K562 (cell line): ENCODE results near the gene GRIK3. TPM values are rescaled to one million over a fixed set of nuclear protein-coding genes. Genes with fewer than 3 reads are reported as not detected.

ENCODE experiments used
- ATAC-seq: fragments of 200-7000 bp; cut with Tn5 transposase; 3 replicates; pipeline ENCODE4 v1.9.1; 2020; ENCODE audit warnings: moderate library complexity
- BruUV-seq: library from RNA; stranded (reverse); fragments of 400-500 nt; replicated peaks from 2 replicates; lab custom pipeline; 2021; lab: Mats Ljungman, UMichigan
- CTCF ChIA-PET: fragments of 300-600 bp; formaldehyde crosslinking; extraction: SDS; loops from one replicate; lab custom pipeline; 2021; ENCODE audit warnings: low intra/inter-chr PET ratio; lab: Yijun Ruan, JAX
- POLR2A ChIA-PET: fragments of 300-600, 350-650 bp; sonication (Branson Sonifier 250); formaldehyde crosslinking; extraction: SDS; loops from one replicate; lab custom pipeline; 2021; ENCODE audit warnings: antibody characterized with exemption, inconsistent platforms; lab: Yijun Ruan, JAX
- DNase-seq, 4 experiments: peaks; one replicate each; pipeline versions ENCODE4 v3.0.0 to v3.0.0-alpha.2; 2011 to 2018; ENCODE audit warnings: low spot score in 3 of 4, mixed read lengths in 3 of 4; ENCODE audit errors: extremely low read depth in 1 of 4
- FAIRE-seq: peaks from 2 replicates; lab custom pipeline; 2011; peaks lifted over from hg19 to GRCh38; lab: Jason Lieb, UNC
- H2AFZ ChIP-seq: 2 replicates; pipeline ENCODE4 v1.6.0; 2011; ENCODE audit warnings: low read depth, low read length, control low read depth, inconsistent platforms
- H3K27ac ChIP-seq: fragments of 200-600 bp; 3 replicates; pipeline ENCODE4 v1.8.0; 2011; ENCODE audit warnings: low read depth, mild to moderate bottlenecking, control low read depth, inconsistent platforms, low read length, moderate library complexity, mixed read lengths; ENCODE audit errors: extremely low read depth
- H3K27me3 ChIP-seq, 2 experiments: fragments of 300-600 bp in 1 of 2; 2 replicates in 1 of 2; 3 replicates in 1 of 2; pipeline versions ENCODE4 v1.6.0 to v1.8.0; 2011; ENCODE audit warnings: inconsistent platforms in 2 of 2, low read length in 2 of 2, mild to moderate bottlenecking in 1 of 2, mixed read lengths in 1 of 2, moderate library complexity in 1 of 2; ENCODE audit not compliant: control insufficient read depth in 2 of 2, insufficient read depth in 2 of 2
- H3K36me3 ChIP-seq: fragments of 300-600 bp; 3 replicates; pipeline ENCODE4 v1.8.0; 2011; ENCODE audit warnings: mild to moderate bottlenecking, low read length, inconsistent platforms; ENCODE audit not compliant: control insufficient read depth, insufficient read depth
- H3K4me1 ChIP-seq, 2 experiments: fragments of 200-600 bp in 1 of 2; replicated peaks in 1 of 2; 2 replicates in 1 of 2; 3 replicates in 1 of 2; pipeline versions ENCODE4 v1.5.1 to v1.8.0; 2011; ENCODE audit warnings: inconsistent platforms in 2 of 2, low read length in 2 of 2, mild to moderate bottlenecking in 1 of 2, mixed read lengths in 1 of 2, moderate library complexity in 1 of 2; ENCODE audit not compliant: control insufficient read depth in 2 of 2, insufficient read depth in 2 of 2
- H3K4me2 ChIP-seq: 2 replicates; pipeline ENCODE4 v1.6.1; 2011; ENCODE audit warnings: low read length, control low read depth, inconsistent platforms, mixed read lengths; ENCODE audit not compliant: insufficient read depth
- H3K4me3 ChIP-seq: fragments of 200-600 bp; sonication (generic), shearing (Covaris generic); 2 replicates; pipeline ENCODE4 v1.5.1; 2016; ENCODE audit warnings: control low read depth, inconsistent platforms
- H3K79me2 ChIP-seq: fragments of 200-600 bp; 3 replicates; pipeline ENCODE4 v1.8.0; 2011; ENCODE audit warnings: low read length, inconsistent platforms; ENCODE audit not compliant: control insufficient read depth, insufficient read depth
- H3K9ac ChIP-seq, 2 experiments: 2 replicates each; pipeline versions ENCODE4 v1.6.0 to v1.6.1; 2011; ENCODE audit warnings: low read depth in 2 of 2, low read length in 2 of 2, control low read depth in 1 of 2, inconsistent platforms in 1 of 2, mild to moderate bottlenecking in 1 of 2, mixed read lengths in 1 of 2; ENCODE audit not compliant: insufficient read depth in 1 of 2
- H3K9me1 ChIP-seq: one replicate; pipeline ENCODE4 v1.6.0; 2011; ENCODE audit warnings: inconsistent platforms, mild to moderate bottlenecking, low read length, moderate library complexity; ENCODE audit not compliant: control insufficient read depth, insufficient read depth
- H3K9me3 ChIP-seq: replicated peaks from 2 replicates; pipeline ENCODE4 v1.5.1; 2011; ENCODE audit warnings: low read depth, low read length, inconsistent platforms; ENCODE audit not compliant: control insufficient read depth, insufficient read depth
- H4K20me1 ChIP-seq: replicated peaks from 2 replicates; pipeline ENCODE4 v1.6.1; 2011; ENCODE audit warnings: low read length, inconsistent platforms, mixed read lengths; ENCODE audit not compliant: control insufficient read depth, insufficient read depth
- CBFB ChIP-seq: sonication (generic); formaldehyde crosslinking; IDR thresholded peaks from 2 replicates; pipeline ENCODE4 v1.4.0; 2020; ENCODE audit warnings: mild to moderate bottlenecking, missing genetic modification reagents
- CHAMP1 ChIP-seq: fragments of 450-650 bp; IDR thresholded peaks from 2 replicates; pipeline ENCODE4 v1.6.1; 2016; ENCODE audit warnings: mild to moderate bottlenecking
- CREB3 ChIP-seq: fragments of 450-650 bp; conservative IDR thresholded peaks from 2 replicates; pipeline ENCODE4 v1.6.1; 2016; ENCODE audit warnings: missing genetic modification characterization, low read depth, mild to moderate bottlenecking, missing compliant biosample characterization, moderate library complexity
- KDM5B ChIP-seq: fragments of 200-600 bp; sonication (generic); IDR thresholded peaks from 2 replicates; pipeline ENCODE4 v1.6.1; 2012; ENCODE audit warnings: low read depth, mild to moderate bottlenecking, moderate library complexity, low read length, control low read depth, inconsistent platforms; ENCODE audit not compliant: insufficient replicate concordance
- NFXL1 ChIP-seq: fragments of 450-650 bp; formaldehyde crosslinking; IDR thresholded peaks from 2 replicates; pipeline ENCODE4 v1.4.0; 2021; ENCODE audit warnings: mild to moderate bottlenecking
- UBTF ChIP-seq, 2 experiments: IDR thresholded peaks; 2 replicates each; pipeline ENCODE4 v1.6.1; 2012; ENCODE audit warnings: improper control_type of control experiment in 2 of 2, low read depth in 2 of 2, low read length in 2 of 2, borderline replicate concordance in 1 of 2
- ZNF561 ChIP-seq: fragments of 450-650 bp; formaldehyde crosslinking; conservative IDR thresholded peaks from 2 replicates; pipeline ENCODE4 v1.4.0; 2020; ENCODE audit warnings: mild to moderate bottlenecking, moderate library complexity
- ZNF639 ChIP-seq, 2 experiments: fragments of 200-800 bp in 1 of 2; sonication (Bioruptor generic) in 1 of 2; sonication (generic) in 1 of 2; formaldehyde crosslinking in 1 of 2; IDR thresholded peaks in 1 of 2; conservative IDR thresholded peaks in 1 of 2; 2 replicates each; pipeline versions ENCODE4 v1.5.0 to v1.6.1; 2016 to 2020; ENCODE audit warnings: missing compliant biosample characterization in 1 of 2, missing genetic modification characterization in 1 of 2, missing genetic modification reagents in 1 of 2
- WGBS: fragments of 100-300 bp; shearing (Covaris generic); methylation state at CpG from one replicate; pipeline ENCODE4 v1.1.6; 2016; ENCODE audit warnings: low coverage, mixed read lengths; ENCODE audit not compliant: insufficient coverage; ENCODE audit errors: missing lambda C conversion rate; 5-methylcytosine and 5-hydroxymethylcytosine counted together
- in situ Hi-C: fragments of 300-500 bp; cut with MboI; formaldehyde crosslinking; loops from 4 replicates; pipeline ENCODE4 v1.15.0; 2018; ENCODE audit warnings: inconsistent platforms, mixed read lengths
- intact Hi-C: fragments of 100-400 bp; cut with micrococcal nuclease; formaldehyde crosslinking; loops from 2 replicates; pipeline ENCODE4 v1.14.2; 2022
- polyA plus RNA-seq, 8 experiments: library from polyadenylated mRNA; depleted of rRNA in 4 of 8; stranded (reverse) in 5 of 8; unstranded in 3 of 8; fragments of >200 nt; fragmentation: Nextera tagmentation in 2 of 8; fragmentation: Illumina TruSeq in 1 of 8; extraction: Ambion mirVana in 2 of 8; extraction: Trizol in 1 of 8; gene quantifications; 2 replicates each; pipeline versions ENCODE4 v1.2.1 to v1.2.3, GENCODE V29; 2011 to 2014; ENCODE audit warnings: inconsistent platforms in 1 of 8, missing spikeins in 1 of 8
- total RNA-seq, 7 experiments: library from RNA; depleted of rRNA in 6 of 7; stranded (reverse); fragments of >200 nt in 6 of 7; fragmentation: Illumina TruSeq in 2 of 7; extraction: Trizol in 2 of 7; gene quantifications; 2 replicates each; pipeline versions ENCODE4 v1.2.1 to v1.2.3, GENCODE V29; 2011 to 2021; ENCODE audit warnings: low replicate concordance in 1 of 7

The GRIK3 gene
- total and polyA plus RNA-seq, 9 of the 15 experiments (the other 6 are each of a cell fraction or from before 2014, with no cell fraction given): not detected

GRCh38 chr1:36991551-36991950 is 42.8 kb downstream of the GRIK3 start:
- no TSS peak for BruUV-seq
- Histone ChIP-seq H2AFZ (no peak overlapping the region), H3K27me3 (peaks cover 0 to 27% of the 10 kb centered on the region in 2 experiments; a peak in 3 of 5 replicates), H3K9ac (no peak overlapping the region), H3K9me3 (no peaks in the 10 kb centered on the region), H3K27ac (no peak overlapping the region), H3K79me2 (no peaks in the 10 kb centered on the region), H3K4me2 (no peak overlapping the region), H3K4me3 (no peak overlapping the region), H4K20me1 (peaks cover 14% of the 10 kb centered on the region), H3K9me1 (no peaks in the 10 kb centered on the region), H3K4me1 (no peaks in the 10 kb centered on the region), H3K36me3 (no peaks in the 10 kb centered on the region)
- TF ChIP-seq CBFB: no peak
- TF ChIP-seq NFXL1: no peak
- TF ChIP-seq UBTF (IDR thresholded peaks at IDR 0.05; ENCODE audit: borderline replicate concordance in 1 of 2, low read depth in 2 of 2, low read length in 2 of 2): no peak
- TF ChIP-seq CHAMP1: no peak
- TF ChIP-seq CREB3 (tag): no peak
- TF ChIP-seq ZNF561 (CRISPR knock-in tag): no peak
- no peak for TF ChIP-seq ZNF639 (CRISPR knock-in tag; conservative IDR thresholded peaks at IDR 0.05 in 1 of 2, IDR thresholded peaks at IDR 0.05 in 1 of 2)
- no peak for TF ChIP-seq KDM5B
- FAIRE-seq (no peak), DNase-seq (no peak), ATAC-seq (no peak)
- ChIA-PET POLR2A (no interaction called here), CTCF (no interaction called here)
- WGBS: 0% methylated on average over 4 of the region's 4 CpGs
- in situ Hi-C loops: no loop called here
- intact Hi-C loops: no loop called here
